HG02973 (cell line): ENCODE measurements around the gene NRG2.

ENCODE experiments used
- ATAC-seq: cut with Tn5 transposase; IDR thresholded peaks from one replicate; pipeline ENCODE4 v1.9.1; 2021; ENCODE audit warnings: moderate library complexity; ENCODE audit not compliant: unreplicated experiment

Gene NRG2

DNA sequence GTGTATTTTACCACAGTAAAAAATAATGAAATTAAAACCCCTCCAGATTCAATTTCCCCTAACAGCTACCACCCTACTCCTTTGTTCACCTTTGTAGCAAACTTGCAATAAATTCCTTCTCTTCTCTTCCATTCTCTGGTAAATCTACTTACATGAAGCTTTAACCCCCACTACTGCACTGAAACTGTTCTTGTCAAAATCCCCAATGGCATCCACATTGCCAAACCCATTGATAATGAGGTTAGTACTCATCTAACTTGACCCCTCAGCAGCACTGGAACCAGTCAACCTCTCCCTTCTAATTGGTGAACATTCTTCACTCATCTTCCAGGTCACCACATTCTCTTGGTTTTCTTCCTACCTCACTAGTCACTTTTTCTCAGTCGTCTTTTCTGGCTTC is 29.6 kb downstream of the NRG2 start:
- ATAC-seq = no peak

DNA sequence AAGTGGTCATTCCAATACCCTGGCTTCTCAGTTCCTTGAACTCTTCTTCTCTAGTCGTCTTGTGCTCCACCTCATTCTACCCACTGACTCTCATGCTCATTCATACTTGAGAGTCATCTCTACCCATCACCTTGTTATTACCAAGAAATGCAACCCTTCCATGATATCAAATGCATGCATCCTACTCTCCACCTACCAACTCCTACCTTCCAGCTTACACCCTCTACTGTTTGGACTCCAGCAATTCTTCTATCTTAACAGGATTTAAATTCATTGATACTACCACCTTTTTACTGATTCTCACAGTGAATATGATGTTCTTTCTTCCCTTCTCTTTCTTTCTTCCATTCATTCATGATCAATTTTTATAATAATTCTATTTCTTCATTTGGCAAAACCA is 30.7 kb downstream of the NRG2 start:
- ATAC-seq = no peak

DNA sequence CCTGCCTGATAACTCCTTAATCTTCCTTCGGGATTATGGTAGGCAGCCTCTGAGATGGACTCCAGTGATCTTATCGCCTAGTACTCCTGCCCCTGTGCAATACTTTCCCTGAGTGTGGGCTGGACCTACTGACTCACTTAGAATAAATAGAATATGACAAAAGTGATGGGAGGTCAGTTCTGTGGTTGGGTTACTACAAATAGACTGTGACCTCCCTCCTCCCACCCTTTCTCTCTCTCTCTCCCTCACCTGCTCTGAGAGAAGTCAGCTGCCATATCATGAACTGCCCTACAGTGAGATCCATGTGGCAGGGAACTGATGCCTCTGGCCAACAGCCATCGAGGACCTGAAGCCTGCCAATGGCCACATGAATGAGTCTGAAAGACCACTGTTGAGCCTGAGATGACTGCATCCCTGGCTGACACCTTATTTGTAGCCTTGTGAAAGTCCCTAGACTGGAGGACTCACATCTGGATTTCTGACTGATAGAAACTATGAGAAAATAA is 31.7 kb downstream of the NRG2 start:
- ATAC-seq = peak; percentile 87

- ATAC-seq = no peak
Measured at GRCh38 chr5:140010798-140011197, 32.3 kb downstream of the NRG2 start.

GRCh38 chr5:140007311-140007710 is 35.8 kb downstream of the NRG2 start:
- no peak for ATAC-seq

- ATAC-seq = peak; percentile 90
Measured at GRCh38 chr5:140005145-140005591, 37.9 kb downstream of the NRG2 start.

DNA sequence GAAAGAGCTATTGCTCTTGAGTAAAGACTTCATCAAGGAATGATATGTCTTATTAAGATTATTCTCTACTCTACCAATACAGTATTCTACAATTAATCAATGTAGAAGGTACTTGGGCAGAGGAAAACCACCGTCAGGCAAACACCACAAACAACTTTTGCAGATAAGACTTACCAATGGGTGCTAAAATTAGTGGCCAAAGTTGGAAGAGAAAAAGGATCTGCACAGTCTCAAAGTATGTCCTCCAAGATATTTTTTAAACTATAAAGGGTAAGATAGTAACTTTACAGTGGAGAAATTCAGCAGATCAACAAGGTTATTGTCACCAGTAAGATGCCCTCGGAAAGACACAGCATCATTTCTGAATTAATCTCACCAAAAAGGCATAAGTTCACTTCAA is 38.9 kb downstream of the NRG2 start:
- ATAC-seq = no peak

GRCh38 chr5:140003519-140003918 is 39.6 kb downstream of the NRG2 start:
- no peak for ATAC-seq

DNA sequence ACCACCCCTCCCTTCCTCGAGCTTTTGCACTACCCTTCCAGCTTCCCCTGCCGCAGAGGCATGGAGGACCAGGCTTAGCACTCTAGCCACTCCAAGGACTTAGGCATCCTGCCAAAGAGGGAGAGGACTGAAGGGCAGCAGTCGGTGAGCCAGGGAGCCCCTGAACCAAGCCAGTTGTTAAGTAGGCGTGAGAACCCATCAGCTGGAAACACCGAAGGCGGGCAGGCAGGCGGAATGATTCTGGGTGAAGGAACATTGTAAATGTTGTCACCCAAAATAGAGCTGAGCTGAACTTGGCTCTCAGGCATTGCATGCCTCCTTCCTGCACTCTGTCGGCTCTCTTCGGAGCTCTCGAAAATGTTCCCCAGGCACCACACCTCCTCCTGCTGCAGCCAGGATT is 42.8 kb downstream of the NRG2 start:
- ATAC-seq = no peak

- ATAC-seq = no peak
Measured at GRCh38 chr5:139998837-139999236, 44.3 kb downstream of the NRG2 start.

DNA sequence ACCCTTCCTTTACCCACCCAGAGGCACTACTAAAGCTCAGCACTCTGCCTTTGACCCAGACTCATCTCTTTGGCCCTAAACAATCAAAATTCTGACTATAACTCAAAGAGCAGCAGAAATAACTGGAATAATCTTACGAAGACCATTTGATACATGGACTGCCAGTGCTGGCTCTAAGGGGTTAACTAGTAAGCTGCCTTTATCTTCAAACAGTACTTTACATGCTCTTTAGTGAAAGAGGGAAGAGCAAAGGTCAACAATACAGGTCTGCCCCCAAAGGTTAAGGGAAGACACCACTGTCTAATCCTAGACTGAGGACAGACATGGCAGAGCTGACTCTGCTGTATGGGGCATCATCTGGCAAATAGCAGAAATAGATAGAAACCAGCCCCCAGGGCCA is 45.8 kb downstream of the NRG2 start:
- no peak for ATAC-seq

DNA sequence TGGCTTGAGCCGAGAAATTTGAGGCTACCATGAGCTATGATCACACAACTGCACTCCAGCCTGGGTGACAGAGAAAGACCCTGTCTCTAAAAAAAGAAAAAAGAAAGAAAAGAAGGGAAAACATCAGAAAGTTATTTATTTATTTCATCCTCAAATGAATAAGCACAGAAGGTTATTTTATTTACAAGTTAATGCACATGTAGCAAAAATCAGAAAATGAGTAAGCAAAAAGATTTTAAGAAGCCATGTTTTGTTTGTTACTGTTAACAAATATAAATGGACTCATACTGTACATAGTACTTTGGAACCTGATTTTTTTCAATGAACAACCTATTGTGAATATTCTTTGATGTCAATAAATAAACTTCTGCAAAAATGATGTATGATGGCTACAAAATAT is 47.2 kb downstream of the NRG2 start:
- ATAC-seq = no peak

- no peak for ATAC-seq
Measured at GRCh38 chr5:139994234-139994633, 48.9 kb downstream of the NRG2 start.

DNA sequence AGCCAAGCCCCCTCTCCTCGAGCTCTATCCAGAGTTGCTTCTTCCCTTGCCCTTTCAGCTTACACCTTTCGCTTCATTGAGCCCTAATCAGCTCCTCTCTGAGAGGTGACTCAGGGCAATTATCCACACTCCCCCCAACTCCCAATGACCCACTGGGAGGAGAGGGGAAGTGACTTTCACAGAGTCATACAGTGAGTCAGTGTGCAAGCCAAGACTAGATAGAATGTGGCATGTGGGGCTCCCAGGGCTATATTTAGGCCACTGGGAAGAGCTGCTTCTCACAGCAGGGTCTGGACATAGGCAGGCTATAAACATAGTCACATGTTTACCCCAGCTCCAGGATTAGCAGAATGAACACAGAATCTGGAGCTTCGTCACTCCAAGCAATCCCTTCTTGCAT is 57.4 kb downstream of the NRG2 start:
- ATAC-seq = no peak

DNA sequence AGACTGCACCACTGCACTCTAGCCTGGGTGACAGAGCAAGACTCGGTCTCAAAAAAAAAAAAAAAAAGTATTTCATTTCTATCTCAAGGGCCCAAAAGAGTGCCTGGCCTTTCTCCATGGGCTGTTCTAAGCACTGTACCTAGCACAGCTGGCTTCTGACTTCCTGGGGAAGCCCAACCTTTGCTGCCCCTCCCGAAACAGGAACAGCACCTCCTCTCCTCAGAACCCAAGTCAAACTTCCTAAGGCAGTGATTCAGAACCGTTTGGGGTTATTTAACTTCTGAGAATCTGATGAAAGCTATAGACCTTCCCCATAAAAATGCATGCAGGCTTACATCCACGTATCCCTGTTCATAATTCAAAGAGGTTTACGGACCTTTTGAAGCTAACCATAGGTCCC is 57.8 kb downstream of the NRG2 start:
- no peak for ATAC-seq

DNA sequence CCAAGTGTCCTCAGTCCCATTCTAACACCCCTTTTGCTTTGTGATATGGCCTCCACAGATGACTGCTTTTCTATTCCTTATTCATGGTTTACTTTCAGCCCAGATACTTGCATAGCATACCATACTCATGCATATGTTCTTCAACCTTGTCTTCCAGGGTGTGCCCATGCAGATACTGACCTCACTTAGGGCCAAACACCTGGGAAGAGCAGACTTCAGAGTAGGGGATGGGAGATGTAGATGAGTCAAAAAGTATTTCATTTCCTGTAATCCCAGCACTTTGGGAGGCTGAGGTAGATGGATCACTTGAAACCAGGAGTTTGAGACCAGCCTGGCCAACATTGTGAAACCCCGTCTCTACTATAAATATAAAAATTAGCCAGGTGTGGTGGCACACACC is 58.3 kb downstream of the NRG2 start:
- ATAC-seq = no peak

DNA sequence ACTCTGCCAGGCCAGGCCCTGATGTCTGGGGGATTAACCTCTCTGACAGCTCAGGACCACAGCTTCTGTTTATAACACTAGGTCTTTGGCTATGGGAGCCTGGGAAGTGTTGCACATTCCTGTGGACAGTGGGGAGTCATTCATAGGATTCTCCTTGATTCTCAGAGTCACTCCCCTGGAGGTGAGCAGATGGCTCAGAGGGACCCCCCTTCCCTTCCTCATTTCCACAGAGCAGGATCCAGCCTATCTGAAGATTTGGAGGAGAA is 60.2 kb downstream of the NRG2 start:
- no peak for ATAC-seq

DNA sequence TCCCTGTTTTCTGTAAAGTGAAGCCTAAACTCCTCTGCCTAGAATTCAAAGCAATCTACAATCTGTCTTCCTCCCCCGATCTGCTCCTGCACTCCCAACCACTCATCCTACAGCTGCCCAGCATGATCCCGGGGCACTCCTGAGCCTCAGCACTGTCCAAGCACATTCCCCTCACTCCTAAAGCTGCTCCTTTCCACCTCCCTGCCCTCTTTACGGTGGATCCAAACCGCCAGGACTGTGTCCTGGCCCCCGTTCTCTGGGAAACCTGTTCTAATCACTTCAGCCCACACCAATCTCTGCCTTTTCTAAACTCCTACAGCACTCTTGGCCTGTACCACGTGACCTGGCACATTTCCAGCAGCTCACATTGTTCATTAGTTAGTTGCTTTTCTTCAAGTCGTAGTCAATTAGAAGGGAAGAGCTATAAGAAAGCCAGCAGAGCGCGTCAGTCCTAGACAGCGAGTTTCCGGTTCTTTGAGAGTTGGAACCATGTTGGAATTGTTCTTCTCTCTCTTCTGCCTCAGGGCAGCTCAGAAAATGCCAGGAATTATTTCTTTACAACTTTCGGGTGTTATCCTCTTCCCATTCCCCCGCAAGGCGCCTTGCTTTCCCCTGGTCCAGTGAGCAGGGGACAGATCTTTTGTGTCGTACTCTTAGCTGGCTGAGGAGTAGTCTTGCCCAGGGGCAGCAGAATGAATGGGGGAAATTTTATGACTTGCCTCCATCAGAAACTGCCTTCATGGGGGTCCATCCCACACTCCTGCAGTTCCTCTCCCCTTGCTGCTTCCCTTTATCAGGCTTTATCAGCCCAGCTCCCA is 60.7 kb downstream of the NRG2 start:
- ATAC-seq = no peak

DNA sequence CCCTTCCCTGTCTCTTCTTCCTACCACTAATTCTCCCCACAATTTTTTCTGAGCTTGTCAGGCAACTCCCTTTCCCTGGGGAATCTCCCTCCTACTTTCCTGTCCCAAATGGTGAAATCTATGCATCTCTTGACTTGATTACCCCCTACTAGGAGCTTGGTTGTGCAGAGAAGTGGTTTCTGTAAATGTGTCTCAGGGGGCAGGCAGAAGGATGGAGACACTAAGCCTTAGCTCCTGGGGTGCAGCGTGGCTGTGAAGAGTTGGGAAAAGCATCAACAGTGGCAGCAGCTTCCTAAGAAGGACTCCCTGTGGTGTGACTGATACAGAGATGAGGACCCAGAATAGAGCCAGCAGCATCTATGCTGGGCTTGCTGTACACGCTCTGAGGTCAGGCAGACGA is 62.3 kb downstream of the NRG2 start:
- no peak for ATAC-seq

DNA sequence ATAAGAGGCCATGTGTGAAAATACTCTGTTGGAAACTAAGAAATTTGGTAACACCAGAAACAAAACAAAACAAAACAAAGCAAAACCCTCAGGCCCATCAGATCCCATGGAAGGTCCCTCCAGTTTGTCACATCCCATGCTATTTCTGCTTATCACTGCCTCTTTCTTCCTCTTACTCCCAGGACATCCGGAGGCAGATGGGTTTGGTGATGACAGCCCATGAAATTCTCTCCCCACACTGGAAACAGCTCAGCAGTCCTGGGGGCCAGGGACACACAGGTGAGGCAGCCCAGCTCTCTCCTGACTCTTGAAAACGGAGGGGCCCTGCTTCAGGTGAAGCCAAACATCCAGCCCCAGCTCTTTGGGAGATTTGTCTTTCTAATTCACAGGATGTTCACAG is 63.2 kb downstream of the NRG2 start:
- no peak for ATAC-seq

- no peak for ATAC-seq
Measured at GRCh38 chr5:139979518-139979917, 63.6 kb downstream of the NRG2 start.

DNA sequence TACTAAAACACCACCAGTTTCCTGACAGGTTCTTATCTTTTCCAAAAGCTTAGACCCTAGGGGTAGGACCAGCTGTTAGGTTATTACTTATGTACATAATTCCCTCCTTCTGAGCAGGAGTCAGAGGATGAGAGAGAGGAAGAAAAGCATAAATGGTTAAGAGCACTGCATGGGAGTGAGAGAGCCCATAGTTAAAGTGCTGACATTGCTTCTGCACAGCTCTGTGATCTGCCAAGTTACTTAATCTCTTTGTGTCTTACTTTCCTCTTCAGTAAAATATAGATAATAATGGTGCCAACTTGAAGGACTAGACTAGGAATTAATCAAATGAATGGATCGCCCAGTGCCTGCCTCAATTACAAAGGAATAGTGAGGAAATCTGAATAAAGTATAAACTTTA is 66.4 kb downstream of the NRG2 start:
- ATAC-seq = no peak

- no peak for ATAC-seq
Measured at GRCh38 chr5:139975942-139976341, 67.2 kb downstream of the NRG2 start.
